Measurements from ENCODE around the gene PCDHGB1. TPM values are rescaled to one million over a fixed set of nuclear protein-coding genes. Genes with fewer than 3 reads are reported as not detected.
"Not testable (repeated sequence)": the region's sequence is repeated elsewhere in the genome, so short reads cannot be mapped to it uniquely, and the experiment has no call there.

Gene PCDHGB1
- total and polyA plus RNA-seq, 2 donors (not counting 1 experiment from before 2014, with no cell fraction given) = 1.7 to 4.3 TPM

- Histone ChIP-seq H3K4me1 (ENCODE audit: control insufficient read depth, extremely low read depth, insufficient read depth, low read length) (no peaks in the 10 kb centered on the region), H3K4me3 (replicated peaks in 1 of 4; ENCODE audit: control extremely low read depth in 1 of 4, insufficient read depth in 1 of 4, low read depth in 3 of 4, low read length in 4 of 4) (peak within 1 kb of the TSS; percentile 30 to 57 (median 52)), H3K9me3 (ENCODE audit: control insufficient read depth, insufficient read depth, low read depth, low read length) (peaks cover 2% of the 10 kb centered on the region), H3K27ac (ENCODE audit: insufficient read depth, low read length) (no peak within 1 kb of the TSS), H2AFZ (ENCODE audit: low read length) (peak within 1 kb of the TSS; percentile 73), H4K20me1 (ENCODE audit: control insufficient read depth, extremely low read depth, insufficient read depth, low read length) (no peaks in the 10 kb centered on the region), H3K79me2 (ENCODE audit: control insufficient read depth, insufficient read depth, low read length) (no peaks in the 10 kb centered on the region), H3K4me2 (ENCODE audit: extremely low read depth, insufficient read depth, low read length) (peak within 1 kb of the TSS; percentile 59), H3K27me3 (ENCODE audit: control insufficient read depth, insufficient read depth, low read length) (peaks cover 5% of the 10 kb centered on the region), H3K36me3 (ENCODE audit: control insufficient read depth, insufficient read depth, low read length) (no peaks in the 10 kb centered on the region), H3K9ac (ENCODE audit: insufficient read depth, low read length) (peak within 1 kb of the TSS; percentile 30)
- peak; percentile 48 to 65 for DNase-seq (ENCODE audit: low read depth in 2 of 2)
- TF ChIP-seq, protein P1, sequence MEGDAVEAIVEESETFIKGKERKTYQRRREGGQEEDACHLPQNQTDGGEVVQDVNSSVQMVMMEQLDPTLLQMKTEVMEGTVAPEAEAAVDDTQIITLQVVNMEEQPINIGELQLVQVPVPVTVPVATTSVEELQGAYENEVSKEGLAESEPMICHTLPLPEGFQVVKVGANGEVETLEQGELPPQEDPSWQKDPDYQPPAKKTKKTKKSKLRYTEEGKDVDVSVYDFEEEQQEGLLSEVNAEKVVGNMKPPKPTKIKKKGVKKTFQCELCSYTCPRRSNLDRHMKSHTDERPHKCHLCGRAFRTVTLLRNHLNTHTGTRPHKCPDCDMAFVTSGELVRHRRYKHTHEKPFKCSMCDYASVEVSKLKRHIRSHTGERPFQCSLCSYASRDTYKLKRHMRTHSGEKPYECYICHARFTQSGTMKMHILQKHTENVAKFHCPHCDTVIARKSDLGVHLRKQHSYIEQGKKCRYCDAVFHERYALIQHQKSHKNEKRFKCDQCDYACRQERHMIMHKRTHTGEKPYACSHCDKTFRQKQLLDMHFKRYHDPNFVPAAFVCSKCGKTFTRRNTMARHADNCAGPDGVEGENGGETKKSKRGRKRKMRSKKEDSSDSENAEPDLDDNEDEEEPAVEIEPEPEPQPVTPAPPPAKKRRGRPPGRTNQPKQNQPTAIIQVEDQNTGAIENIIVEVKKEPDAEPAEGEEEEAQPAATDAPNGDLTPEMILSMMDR (conservative IDR thresholded peaks at IDR 0.05 in 1 of 2, IDR thresholded peaks at IDR 0.05 in 1 of 2; ENCODE audit: low read depth in 1 of 2, low read length in 2 of 2) = peak; percentile 56 to 64
- TF ChIP-seq EZH2 (IDR thresholded peaks at IDR 0.05; ENCODE audit: low read length, missing control alignments) = no peak
Measured at GRCh38 chr5:141338538-141339306, 11.2 kb upstream of the PCDHGB1 start, which contains the start of gene PCDHGA2. Gene PCDHGA2 (plus strand): TSS chr5:141338760.

- not testable (repeated sequence) for H3K36me3 ChIP-seq (ENCODE audit: control insufficient read depth, insufficient read depth, low read length); H3K79me2 ChIP-seq (ENCODE audit: control insufficient read depth, insufficient read depth, low read length); H3K4me3 ChIP-seq (replicated peaks in 1 of 4; ENCODE audit: control extremely low read depth in 1 of 4, insufficient read depth in 1 of 4, low read depth in 3 of 4, low read length in 4 of 4); H4K20me1 ChIP-seq (ENCODE audit: control insufficient read depth, extremely low read depth, insufficient read depth, low read length); H3K4me2 ChIP-seq (ENCODE audit: extremely low read depth, insufficient read depth, low read length); H3K27ac ChIP-seq (ENCODE audit: insufficient read depth, low read length); DNase-seq (ENCODE audit: low read depth in 2 of 2); H3K4me1 ChIP-seq (ENCODE audit: control insufficient read depth, extremely low read depth, insufficient read depth, low read length); H3K9me3 ChIP-seq (ENCODE audit: control insufficient read depth, insufficient read depth, low read depth, low read length); H2AFZ ChIP-seq (ENCODE audit: low read length); H3K9ac ChIP-seq (ENCODE audit: insufficient read depth, low read length)
- peaks cover 11% of the 10 kb centered on the region for H3K27me3 ChIP-seq (ENCODE audit: control insufficient read depth, insufficient read depth, low read length)
Measured at GRCh38 chr5:141340781-141341354, 9.0 kb upstream of the PCDHGB1 start.

GRCh38 chr5:141342773-141343172 lies 7.1 kb upstream of the PCDHGB1 start:
- Histone ChIP-seq H3K9me3 (ENCODE audit: control insufficient read depth, insufficient read depth, low read depth, low read length) (peaks cover 2% of the 10 kb centered on the region), H4K20me1 (ENCODE audit: control insufficient read depth, extremely low read depth, insufficient read depth, low read length) (no peaks in the 10 kb centered on the region), H3K36me3 (ENCODE audit: control insufficient read depth, insufficient read depth, low read length) (no peaks in the 10 kb centered on the region), H3K4me1 (ENCODE audit: control insufficient read depth, extremely low read depth, insufficient read depth, low read length) (no peaks in the 10 kb centered on the region), H3K27me3 (ENCODE audit: control insufficient read depth, insufficient read depth, low read length) (peaks cover 11% of the 10 kb centered on the region), H3K27ac (ENCODE audit: insufficient read depth, low read length) (no peak overlapping the region), H2AFZ (ENCODE audit: low read length) (no peak overlapping the region), H3K79me2 (ENCODE audit: control insufficient read depth, insufficient read depth, low read length) (no peaks in the 10 kb centered on the region), H3K4me2 (ENCODE audit: extremely low read depth, insufficient read depth, low read length) (no peak overlapping the region), H3K4me3 (replicated peaks in 1 of 4; ENCODE audit: control extremely low read depth in 1 of 4, insufficient read depth in 1 of 4, low read depth in 3 of 4, low read length in 4 of 4) (no peak overlapping the region), H3K9ac (ENCODE audit: insufficient read depth, low read length) (no peak overlapping the region)
- no peak for DNase-seq (ENCODE audit: low read depth in 2 of 2)
- TF ChIP-seq, protein P1 (conservative IDR thresholded peaks at IDR 0.05 in 1 of 2, IDR thresholded peaks at IDR 0.05 in 1 of 2; ENCODE audit: low read depth in 1 of 2, low read length in 2 of 2) = no peak
- TF ChIP-seq EZH2 (IDR thresholded peaks at IDR 0.05; ENCODE audit: low read length, missing control alignments) = no peak
